ENCODE results near the gene CYB5A. TPM values are rescaled to one million over a fixed set of nuclear protein-coding genes. Genes with fewer than 3 reads are reported as not detected.

The CYB5A gene
- total RNA-seq, 1 experiment from 2014 or later, result 130 TPM

DNA sequence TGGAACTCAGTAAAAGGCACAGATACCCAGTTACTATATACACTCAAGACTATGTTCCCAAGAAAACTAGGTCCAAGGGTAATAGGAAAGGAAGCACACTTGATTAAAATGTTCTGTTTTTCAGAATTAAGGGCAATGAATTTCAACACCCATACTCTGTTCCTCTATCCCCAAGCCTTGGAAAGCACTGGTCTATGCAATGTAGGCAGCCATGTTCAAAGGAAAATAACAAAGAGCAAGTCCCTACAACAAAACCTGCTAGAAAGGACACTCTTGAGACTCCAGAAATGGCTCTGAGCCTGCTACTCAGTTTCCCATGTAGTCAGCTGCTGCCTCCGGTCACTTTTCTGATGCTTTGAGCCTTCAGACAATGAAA, 6.8 kb downstream of the CYB5A start:
- no peak overlapping the region for H2AFZ ChIP-seq (ENCODE audit: low read length)
- TF ChIP-seq EZH2phosphoT487 (IDR thresholded peaks at IDR 0.05; ENCODE audit: borderline replicate concordance, low read length), result no peak
- no peak for TF ChIP-seq EZH2 (IDR thresholded peaks at IDR 0.05; ENCODE audit: low read length, unreplicated experiment)
- TF ChIP-seq, protein P1, sequence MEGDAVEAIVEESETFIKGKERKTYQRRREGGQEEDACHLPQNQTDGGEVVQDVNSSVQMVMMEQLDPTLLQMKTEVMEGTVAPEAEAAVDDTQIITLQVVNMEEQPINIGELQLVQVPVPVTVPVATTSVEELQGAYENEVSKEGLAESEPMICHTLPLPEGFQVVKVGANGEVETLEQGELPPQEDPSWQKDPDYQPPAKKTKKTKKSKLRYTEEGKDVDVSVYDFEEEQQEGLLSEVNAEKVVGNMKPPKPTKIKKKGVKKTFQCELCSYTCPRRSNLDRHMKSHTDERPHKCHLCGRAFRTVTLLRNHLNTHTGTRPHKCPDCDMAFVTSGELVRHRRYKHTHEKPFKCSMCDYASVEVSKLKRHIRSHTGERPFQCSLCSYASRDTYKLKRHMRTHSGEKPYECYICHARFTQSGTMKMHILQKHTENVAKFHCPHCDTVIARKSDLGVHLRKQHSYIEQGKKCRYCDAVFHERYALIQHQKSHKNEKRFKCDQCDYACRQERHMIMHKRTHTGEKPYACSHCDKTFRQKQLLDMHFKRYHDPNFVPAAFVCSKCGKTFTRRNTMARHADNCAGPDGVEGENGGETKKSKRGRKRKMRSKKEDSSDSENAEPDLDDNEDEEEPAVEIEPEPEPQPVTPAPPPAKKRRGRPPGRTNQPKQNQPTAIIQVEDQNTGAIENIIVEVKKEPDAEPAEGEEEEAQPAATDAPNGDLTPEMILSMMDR (conservative IDR thresholded peaks at IDR 0.05; ENCODE audit: low read depth, low read length), result no peak
- ChIA-PET CTCF (no interaction called here), POLR2A (ENCODE audit: unreplicated experiment) (no interaction called here)
- H4K20me1 ChIP-seq (ENCODE audit: low read length), result no peaks in the 10 kb centered on the region
- H3K4me1 ChIP-seq (ENCODE audit: insufficient read depth, low read length), result peaks cover 71% of the 10 kb centered on the region
- DNase-seq, result no peak
- H3K9ac ChIP-seq (ENCODE audit: low read length), result no peak overlapping the region
- no peaks in the 10 kb centered on the region for H3F3A ChIP-seq (ENCODE audit: low read length, unreplicated experiment)
- H3K27ac ChIP-seq (ENCODE audit: low read length), result no peak overlapping the region
- ATAC-seq, result no peak
- no peak overlapping the region for H3K4me3 ChIP-seq (ENCODE audit: low read length)
- BruUV-seq (replicated peaks), result no TSS peak
- H3K4me2 ChIP-seq (ENCODE audit: low read length), result no peak overlapping the region
- no peaks in the 10 kb centered on the region for H3K36me3 ChIP-seq (ENCODE audit: low read depth, low read length)
- intact Hi-C loops (cut with micrococcal nuclease), result no loop called here
- no peaks in the 10 kb centered on the region for H3K9me3 ChIP-seq (ENCODE audit: low read length)
- H3K9me2 ChIP-seq (replicated peaks; ENCODE audit: low read length), result no peaks in the 10 kb centered on the region
- H3K79me2 ChIP-seq (ENCODE audit: low read length), result peaks cover 97% of the 10 kb centered on the region
- H3K27me3 ChIP-seq (ENCODE audit: low read length), result no peaks in the 10 kb centered on the region

- POLR2A ChIA-PET (ENCODE audit: unreplicated experiment), result no interaction called here
- Histone ChIP-seq H3K4me1 (ENCODE audit: insufficient read depth, low read length) (peaks cover 66% of the 10 kb centered on the region), H3K9ac (ENCODE audit: low read length) (no peak overlapping the region), H2AFZ (ENCODE audit: low read length) (no peak overlapping the region), H3K79me2 (ENCODE audit: low read length) (peaks cover 95% of the 10 kb centered on the region), H3F3A (ENCODE audit: low read length, unreplicated experiment) (no peaks in the 10 kb centered on the region), H4K20me1 (ENCODE audit: low read length) (no peaks in the 10 kb centered on the region), H3K4me3 (ENCODE audit: low read length) (no peak overlapping the region), H3K27ac (ENCODE audit: low read length) (no peak overlapping the region), H3K27me3 (ENCODE audit: low read length) (no peaks in the 10 kb centered on the region), H3K36me3 (ENCODE audit: low read depth, low read length) (no peaks in the 10 kb centered on the region), H3K4me2 (ENCODE audit: low read length) (no peak overlapping the region), H3K9me3 (ENCODE audit: low read length) (no peaks in the 10 kb centered on the region), H3K9me2 (replicated peaks; ENCODE audit: low read length) (no peaks in the 10 kb centered on the region)
- TF ChIP-seq, protein P1 (conservative IDR thresholded peaks at IDR 0.05; ENCODE audit: low read depth, low read length), result no peak
- TF ChIP-seq EZH2phosphoT487 (IDR thresholded peaks at IDR 0.05; ENCODE audit: borderline replicate concordance, low read length) (no peak), EZH2 (IDR thresholded peaks at IDR 0.05; ENCODE audit: low read length, unreplicated experiment) (no peak)
- intact Hi-C loops (cut with micrococcal nuclease), result no loop called here
- no peak for ATAC-seq
- BruUV-seq (replicated peaks), result no TSS peak
- CTCF ChIA-PET, result no interaction called here
- no peak for DNase-seq
Measured at GRCh38 chr18:74284191-74284979, 7.4 kb downstream of the CYB5A start.

- POLR2A ChIA-PET (ENCODE audit: unreplicated experiment), result no interaction called here
- Histone ChIP-seq H3K27me3 (ENCODE audit: low read length) (no peaks in the 10 kb centered on the region), H3K9me2 (replicated peaks; ENCODE audit: low read length) (no peaks in the 10 kb centered on the region), H3K27ac (ENCODE audit: low read length) (peak overlapping the region; percentile 76; the same call in 1 of the 2 replicates), H2AFZ (ENCODE audit: low read length) (no peak overlapping the region), H3K36me3 (ENCODE audit: low read depth, low read length) (no peaks in the 10 kb centered on the region), H3K79me2 (ENCODE audit: low read length) (peaks cover 94% of the 10 kb centered on the region), H4K20me1 (ENCODE audit: low read length) (no peaks in the 10 kb centered on the region), H3K9me3 (ENCODE audit: low read length) (no peaks in the 10 kb centered on the region), H3K9ac (ENCODE audit: low read length) (no peak overlapping the region), H3K4me1 (ENCODE audit: insufficient read depth, low read length) (peaks cover 59% of the 10 kb centered on the region), H3K4me3 (ENCODE audit: low read length) (peak overlapping the region; percentile 12; the same call in 1 of the 2 replicates), H3F3A (ENCODE audit: low read length, unreplicated experiment) (no peaks in the 10 kb centered on the region), H3K4me2 (ENCODE audit: low read length) (peak overlapping the region; percentile 72)
- BruUV-seq (replicated peaks), result no TSS peak
- TF ChIP-seq EZH2phosphoT487 (IDR thresholded peaks at IDR 0.05; ENCODE audit: borderline replicate concordance, low read length) (no peak), EZH2 (IDR thresholded peaks at IDR 0.05; ENCODE audit: low read length, unreplicated experiment) (no peak)
- TF ChIP-seq, protein P1 (conservative IDR thresholded peaks at IDR 0.05; ENCODE audit: low read depth, low read length), result no peak
- no peak for ATAC-seq
- intact Hi-C loops (cut with micrococcal nuclease), result no loop called here
- CTCF ChIA-PET, result no interaction called here
- DNase-seq, result no peak
Measured at GRCh38 chr18:74283646-74284045, 8.1 kb downstream of the CYB5A start.
